22Rv1 (cell line): ENCODE results near the gene LRIT1.

Experiments
- H3K27ac ChIP-seq: fragments of 450-650 bp; 2 replicates; pipeline ENCODE4 v1.5.1; 2017
- ZFX ChIP-seq: fragments of 450-650 bp; IDR thresholded peaks from 2 replicates; pipeline ENCODE4 v1.6.1; 2017; ENCODE audit warnings: antibody characterized with exemption, borderline replicate concordance
- TF ChIP-seq, protein P1 (sequence below): fragments of 450-650 bp; IDR thresholded peaks from 2 replicates; pipeline ENCODE4 v1.5.1; 2017; ENCODE audit warnings: mild to moderate bottlenecking

Gene LRIT1

DNA sequence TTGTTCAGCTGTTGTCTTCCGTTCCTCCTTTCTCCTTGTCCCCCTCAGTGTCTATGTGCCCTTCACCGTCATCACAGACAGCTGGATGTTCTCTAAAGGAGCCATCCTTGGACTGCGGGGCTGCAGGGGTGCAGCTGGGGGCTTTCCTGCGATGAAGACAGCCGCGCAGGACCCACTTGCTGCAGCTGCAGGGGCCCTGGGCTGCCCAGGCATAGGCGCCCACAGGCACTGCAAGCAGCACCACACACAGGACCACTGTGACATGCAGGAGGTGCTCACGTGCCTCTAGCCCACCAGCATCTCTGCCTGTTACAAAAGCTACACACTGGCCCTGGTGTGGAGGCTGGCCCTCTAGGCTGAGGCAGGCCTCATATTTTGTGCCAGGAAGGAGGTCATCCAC is 19.4 kb downstream of the LRIT1 start:
- no peak overlapping the region for H3K27ac ChIP-seq
- TF ChIP-seq, protein P1, sequence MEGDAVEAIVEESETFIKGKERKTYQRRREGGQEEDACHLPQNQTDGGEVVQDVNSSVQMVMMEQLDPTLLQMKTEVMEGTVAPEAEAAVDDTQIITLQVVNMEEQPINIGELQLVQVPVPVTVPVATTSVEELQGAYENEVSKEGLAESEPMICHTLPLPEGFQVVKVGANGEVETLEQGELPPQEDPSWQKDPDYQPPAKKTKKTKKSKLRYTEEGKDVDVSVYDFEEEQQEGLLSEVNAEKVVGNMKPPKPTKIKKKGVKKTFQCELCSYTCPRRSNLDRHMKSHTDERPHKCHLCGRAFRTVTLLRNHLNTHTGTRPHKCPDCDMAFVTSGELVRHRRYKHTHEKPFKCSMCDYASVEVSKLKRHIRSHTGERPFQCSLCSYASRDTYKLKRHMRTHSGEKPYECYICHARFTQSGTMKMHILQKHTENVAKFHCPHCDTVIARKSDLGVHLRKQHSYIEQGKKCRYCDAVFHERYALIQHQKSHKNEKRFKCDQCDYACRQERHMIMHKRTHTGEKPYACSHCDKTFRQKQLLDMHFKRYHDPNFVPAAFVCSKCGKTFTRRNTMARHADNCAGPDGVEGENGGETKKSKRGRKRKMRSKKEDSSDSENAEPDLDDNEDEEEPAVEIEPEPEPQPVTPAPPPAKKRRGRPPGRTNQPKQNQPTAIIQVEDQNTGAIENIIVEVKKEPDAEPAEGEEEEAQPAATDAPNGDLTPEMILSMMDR: no peak
- TF ChIP-seq ZFX: no peak

GRCh38 chr10:84217746-84218145 is 23.6 kb downstream of the LRIT1 start:
- TF ChIP-seq ZFX: no peak
- TF ChIP-seq, protein P1: no peak
- H3K27ac ChIP-seq: no peak overlapping the region

GRCh38 chr10:84216834-84217233 is 24.5 kb downstream of the LRIT1 start:
- no peak overlapping the region for H3K27ac ChIP-seq
- TF ChIP-seq, protein P1: no peak
- no peak for TF ChIP-seq ZFX

- TF ChIP-seq ZFX: no peak
- TF ChIP-seq, protein P1: peak; percentile 78
- no peak overlapping the region for H3K27ac ChIP-seq
Observed at GRCh38 chr10:84214612-84215235, 26.6 kb downstream of the LRIT1 start.

DNA sequence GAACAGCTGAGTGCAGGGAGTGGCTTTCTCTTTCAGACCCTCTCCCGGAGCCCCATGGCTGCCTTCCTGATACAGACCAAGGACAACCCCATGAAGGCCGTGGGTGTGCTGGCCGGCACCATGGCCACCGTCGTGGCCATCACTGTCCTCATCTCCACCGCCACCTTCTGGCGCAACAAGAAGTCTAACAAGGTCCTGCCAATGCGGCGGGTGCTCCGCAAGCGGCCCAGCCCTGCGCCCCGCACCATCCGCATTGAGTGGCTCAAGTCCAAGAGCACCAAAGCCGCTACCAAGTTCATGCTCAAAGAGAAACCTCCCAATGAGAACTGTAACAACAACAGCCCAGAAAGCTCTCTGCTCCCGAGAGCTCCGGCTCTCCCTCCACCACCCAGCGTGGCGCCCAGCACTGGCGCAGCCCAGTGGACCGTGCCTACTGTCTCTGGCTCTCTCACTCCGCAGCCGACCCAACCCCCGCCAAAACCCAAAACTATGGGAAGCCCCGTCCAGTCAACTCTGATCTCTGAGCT is 27.2 kb downstream of the LRIT1 start:
- TF ChIP-seq ZFX: no peak
- TF ChIP-seq, protein P1: no peak
- H3K27ac ChIP-seq: no peak overlapping the region

DNA sequence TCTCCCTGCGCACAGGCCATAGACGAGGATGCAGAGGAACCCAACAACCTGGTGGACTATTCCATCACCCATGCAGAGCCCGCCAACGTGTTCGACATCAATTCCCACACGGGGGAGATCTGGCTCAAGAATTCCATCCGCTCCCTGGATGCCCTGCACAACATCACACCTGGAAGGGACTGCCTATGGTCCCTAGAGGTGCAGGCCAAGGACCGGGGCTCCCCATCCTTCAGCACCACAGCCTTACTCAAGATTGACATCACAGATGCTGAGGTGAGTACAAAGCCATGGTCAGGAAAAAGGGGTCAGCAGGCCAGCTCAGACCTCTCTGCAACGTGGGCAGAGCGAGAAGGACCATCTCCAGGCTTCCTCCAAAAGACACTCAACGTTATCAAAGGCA is 28.3 kb downstream of the LRIT1 start:
- H3K27ac ChIP-seq: no peak overlapping the region
- TF ChIP-seq, protein P1: no peak
- TF ChIP-seq ZFX: no peak

DNA sequence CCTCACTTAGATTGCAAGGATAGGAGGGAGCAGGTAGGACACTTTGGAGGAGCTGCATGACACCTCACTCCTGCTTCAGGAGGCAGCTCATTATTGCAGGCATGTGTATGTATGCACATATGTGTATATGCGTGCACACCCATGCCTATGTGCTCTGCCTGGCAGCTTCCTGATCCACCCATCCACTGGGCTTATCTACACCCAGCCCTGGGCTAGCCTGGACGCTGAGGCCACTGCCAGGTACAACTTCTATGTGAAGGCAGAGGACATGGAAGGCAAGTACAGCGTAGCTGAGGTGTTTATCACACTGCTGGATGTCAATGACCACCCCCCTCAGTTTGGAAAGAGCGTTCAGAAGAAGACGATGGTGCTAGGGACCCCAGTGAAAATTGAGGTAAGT is 29.3 kb downstream of the LRIT1 start:
- TF ChIP-seq ZFX: no peak
- TF ChIP-seq, protein P1: no peak
- H3K27ac ChIP-seq: no peak overlapping the region
